AG09319 (cell line): Measurements from ENCODE around the gene GRID1.

Source experiments
- DNase-seq: peaks from one replicate; pipeline ENCODE4 v3.0.0-alpha.2; 2010; ENCODE audit warnings: low read depth; ENCODE audit errors: extremely low read depth
- TF ChIP-seq, protein P1 (sequence below): IDR thresholded peaks from 2 replicates; pipeline ENCODE4 v1.5.1; 2011; ENCODE audit warnings: low read depth, mild to moderate bottlenecking, inconsistent platforms, low read length, moderate library complexity

The GRID1 gene

DNA sequence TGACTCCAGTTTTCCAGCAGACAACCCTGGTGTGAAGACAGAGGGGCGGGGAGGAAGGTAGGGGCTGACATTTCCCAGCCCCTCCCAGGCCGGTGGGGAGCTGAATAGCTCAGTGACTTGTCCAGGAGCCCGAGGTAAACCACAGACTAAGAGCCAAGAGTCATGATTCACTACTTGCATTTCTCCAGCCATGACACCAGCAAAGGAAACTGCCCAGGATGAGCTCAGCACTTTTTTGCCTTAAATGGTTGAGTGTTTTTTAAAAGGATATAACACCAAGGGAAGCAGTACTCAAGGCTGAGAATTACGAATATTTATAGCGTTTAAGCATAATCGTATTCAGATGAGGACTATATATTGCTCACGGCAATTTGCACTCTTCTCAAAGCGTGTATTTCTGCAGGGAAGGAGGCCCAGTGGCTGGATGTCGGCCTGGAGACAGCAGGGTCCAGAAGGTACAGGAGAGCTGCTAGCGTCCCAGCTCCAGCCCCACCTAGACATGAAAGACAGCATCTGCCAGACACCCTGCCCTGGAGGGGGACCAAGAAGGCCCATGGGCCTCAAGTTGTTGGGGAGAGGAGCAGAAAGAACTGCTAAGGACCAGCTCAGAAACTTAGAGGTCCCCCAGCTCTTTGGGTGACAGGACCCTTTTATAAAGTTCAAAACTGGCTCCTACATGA is 141.4 kb downstream of the GRID1 start:
- TF ChIP-seq, protein P1, sequence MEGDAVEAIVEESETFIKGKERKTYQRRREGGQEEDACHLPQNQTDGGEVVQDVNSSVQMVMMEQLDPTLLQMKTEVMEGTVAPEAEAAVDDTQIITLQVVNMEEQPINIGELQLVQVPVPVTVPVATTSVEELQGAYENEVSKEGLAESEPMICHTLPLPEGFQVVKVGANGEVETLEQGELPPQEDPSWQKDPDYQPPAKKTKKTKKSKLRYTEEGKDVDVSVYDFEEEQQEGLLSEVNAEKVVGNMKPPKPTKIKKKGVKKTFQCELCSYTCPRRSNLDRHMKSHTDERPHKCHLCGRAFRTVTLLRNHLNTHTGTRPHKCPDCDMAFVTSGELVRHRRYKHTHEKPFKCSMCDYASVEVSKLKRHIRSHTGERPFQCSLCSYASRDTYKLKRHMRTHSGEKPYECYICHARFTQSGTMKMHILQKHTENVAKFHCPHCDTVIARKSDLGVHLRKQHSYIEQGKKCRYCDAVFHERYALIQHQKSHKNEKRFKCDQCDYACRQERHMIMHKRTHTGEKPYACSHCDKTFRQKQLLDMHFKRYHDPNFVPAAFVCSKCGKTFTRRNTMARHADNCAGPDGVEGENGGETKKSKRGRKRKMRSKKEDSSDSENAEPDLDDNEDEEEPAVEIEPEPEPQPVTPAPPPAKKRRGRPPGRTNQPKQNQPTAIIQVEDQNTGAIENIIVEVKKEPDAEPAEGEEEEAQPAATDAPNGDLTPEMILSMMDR, result no peak
- DNase-seq, result no peak

DNA sequence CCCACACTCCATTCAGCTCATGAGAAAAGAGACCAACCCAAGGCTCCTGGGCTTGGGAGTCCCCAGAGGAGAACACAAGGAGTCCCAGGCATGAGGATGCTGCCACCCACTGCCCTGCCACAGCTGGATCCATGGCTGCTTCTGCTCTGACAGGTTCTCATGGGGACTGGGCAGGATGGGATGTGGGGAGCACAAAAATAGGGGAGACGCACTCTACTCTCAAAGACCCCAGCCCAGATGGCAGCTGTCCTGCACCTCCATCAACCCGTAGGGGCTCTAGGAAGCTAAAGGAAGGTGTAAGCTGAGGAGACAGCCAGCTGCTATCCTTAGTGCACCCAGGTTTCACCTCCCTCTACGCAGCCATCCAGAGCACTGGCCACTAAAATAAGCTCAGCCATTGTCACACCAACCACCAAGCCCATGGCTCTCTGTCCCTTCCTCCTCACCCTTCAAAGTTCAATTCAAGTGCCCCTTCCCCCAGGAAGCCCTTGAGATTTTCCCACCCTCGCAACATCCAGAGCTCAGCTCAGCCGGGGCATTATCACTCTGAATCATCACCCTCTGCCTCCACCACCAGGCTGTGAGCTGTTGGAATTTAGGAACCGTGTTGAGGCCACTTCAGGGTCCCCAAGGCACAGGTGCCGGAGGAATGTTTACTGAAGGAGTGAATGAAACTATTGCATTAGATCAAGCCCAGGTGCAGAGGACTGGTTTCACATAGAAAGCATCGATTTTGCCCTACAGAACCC is 142.1 kb downstream of the GRID1 start:
- TF ChIP-seq, protein P1, result no peak
- no peak for DNase-seq

DNA sequence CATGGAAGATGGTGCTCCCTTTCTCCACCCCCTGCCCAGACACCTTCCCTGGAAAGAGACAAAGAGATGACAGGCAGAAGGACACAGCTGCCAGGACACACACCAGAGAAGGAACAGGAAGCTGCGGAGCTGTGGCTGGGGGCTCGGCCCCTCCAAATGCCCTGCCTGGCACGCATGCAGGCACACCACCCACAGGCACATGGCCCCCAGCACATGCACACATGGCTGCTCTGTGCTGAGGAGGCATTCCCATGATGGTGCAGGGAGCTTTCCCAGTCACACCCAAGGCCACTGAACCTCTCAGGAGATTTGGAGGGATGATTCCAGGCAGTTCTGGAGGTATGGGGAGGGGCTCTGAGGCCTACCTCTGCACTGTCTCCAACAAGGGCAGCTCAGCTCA is 143.3 kb downstream of the GRID1 start:
- TF ChIP-seq, protein P1, result no peak
- DNase-seq, result no peak

DNA sequence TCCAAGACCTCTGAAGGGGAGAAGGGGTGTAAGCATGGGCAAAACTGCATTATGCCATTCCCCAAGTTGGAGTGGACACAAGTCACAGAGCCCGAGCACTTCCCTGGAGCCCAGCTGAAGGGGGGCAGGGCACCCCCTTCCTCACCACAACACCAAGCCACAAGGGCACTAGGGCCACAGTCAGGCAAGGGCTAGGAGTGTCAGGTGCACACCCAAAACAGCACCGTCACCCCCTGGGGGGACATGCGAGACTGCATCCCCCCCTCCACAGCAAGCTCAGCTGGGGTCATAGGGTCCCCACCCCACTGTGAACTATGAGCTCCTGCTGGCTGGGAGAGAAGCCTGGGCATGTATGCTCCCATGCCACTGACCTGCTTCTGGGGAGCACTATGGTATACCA is 143.9 kb downstream of the GRID1 start:
- no peak for DNase-seq
- TF ChIP-seq, protein P1, result no peak

DNA sequence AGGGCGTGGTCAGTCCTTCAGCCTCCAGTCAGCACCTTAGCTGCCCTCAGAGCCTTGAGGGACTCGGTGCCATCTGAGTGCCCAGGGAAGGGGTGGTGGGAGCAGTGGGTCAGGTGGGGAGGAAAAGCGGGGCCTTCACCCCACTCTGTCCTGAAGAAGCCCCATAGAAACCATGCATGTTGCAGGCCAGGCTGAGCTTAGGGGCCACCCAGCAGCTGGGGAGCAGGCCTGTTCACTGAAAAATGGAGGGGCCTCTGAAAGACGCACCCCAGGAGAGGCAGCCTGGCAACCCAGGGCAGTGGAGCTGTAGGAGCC is 144.3 kb downstream of the GRID1 start:
- TF ChIP-seq, protein P1, result no peak
- DNase-seq, result no peak

DNA sequence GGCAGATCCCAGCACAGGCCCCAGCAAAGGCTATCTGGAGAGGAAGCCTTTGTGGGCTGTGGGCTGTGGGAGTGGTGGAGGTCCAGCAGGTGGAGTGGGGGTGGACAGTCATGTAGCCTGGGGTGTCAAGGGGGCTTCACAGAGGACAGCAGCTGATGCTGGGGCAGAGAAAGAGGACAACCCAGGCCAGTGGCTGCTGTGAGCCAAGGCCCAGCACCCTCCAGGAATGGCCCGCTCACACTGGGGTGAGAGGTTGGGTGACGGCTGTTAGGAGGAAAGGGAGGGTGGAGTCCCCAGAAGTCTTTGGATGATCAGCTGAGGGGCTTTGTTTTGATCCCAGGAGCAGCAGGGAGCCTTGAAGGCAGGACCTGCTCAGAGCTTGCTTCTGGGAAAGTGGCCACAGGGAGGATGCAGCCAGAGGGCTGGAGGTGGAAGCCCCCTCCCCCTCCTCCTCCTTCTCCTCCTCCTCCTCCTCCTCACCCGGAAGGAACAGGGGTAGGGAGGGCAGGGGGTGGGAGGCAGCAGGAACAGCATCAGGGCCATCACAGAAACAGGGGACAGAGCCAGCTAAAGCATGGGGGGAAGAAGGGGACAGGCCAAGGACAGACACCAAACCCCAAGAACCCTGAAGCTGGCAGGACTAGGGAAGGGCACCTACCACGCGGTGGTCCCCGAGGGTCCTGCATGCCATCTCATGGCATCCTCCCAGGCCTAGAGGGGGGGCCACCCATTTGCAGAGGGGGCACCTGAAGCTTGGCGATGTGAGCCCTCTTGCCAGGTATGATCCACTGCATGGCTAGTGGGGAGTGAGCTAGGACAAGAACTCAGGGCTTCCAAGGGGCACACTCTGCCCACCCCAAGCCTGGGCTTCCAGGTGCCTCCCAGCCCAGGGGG is 144.9 kb downstream of the GRID1 start:
- TF ChIP-seq, protein P1, result no peak
- DNase-seq, result no peak

DNA sequence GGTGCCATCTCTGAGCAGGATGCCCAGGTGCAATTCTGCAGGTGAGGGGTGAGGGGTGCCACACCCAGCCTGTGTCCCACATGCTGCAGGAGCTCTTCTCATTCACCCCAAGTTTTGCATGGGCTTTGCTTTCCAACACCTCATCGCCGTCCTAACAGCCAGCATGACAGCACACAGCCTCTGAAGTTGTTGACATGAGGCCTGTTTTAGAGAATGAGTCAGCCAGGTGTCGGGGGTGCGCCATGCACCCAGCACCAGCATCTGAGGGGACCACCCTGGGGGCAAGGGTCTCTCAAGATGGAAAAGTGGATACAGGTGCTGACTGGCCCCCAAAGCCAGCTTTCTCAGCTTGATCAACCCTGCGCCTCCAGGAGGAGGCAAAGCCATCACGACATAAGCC is 146.0 kb downstream of the GRID1 start:
- no peak for DNase-seq
- TF ChIP-seq, protein P1, result no peak
